ENCODE results near the gene ENTREP3.
"Not testable (repeated sequence)": the region's sequence is repeated elsewhere in the genome, so short reads cannot be mapped to it uniquely, and the experiment has no call there.

Gene ENTREP3

DNA sequence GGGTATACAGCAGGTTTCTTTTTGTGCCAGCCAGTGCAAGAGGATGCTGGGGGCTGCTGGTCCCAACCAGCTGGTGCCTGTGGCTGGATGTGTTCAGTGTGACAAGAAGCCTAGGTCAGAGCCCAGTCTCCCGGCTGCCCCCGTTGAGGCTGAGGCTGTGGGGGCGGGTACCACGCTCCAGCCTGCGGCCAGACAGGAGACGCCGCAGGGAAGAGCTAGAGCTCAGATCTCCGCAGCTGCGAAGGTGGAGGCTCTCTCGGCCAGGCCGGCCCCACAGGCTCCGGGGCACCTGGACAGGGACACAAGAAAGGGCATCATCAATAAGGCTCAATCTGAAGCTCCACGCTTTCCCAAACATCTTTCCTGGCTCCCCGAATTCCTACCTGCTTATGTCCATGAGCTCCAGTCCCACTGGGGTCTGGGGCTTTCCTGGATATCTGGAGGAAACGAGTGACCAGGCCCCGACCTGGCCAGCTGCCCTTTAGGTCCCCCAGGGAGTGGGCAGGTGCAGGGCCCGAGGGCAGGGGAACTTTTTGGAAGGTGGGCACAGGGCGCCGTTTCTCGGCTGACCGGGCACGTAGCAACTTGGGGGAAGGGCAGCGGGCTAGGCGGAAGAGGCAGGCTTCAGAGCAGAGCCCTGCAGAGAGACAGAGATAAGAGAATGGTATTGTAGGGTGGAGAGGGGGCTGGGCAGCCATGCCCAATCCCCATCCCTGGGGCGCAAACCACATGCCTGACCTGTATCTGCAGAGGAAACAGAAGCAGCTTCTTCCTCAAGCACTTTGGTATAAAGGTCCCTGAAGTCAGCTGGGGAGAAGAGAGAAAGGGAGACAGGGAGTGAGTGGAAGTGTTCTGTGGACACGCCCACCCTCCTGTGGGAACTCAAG is 7.4 kb downstream of the ENTREP3 start:
- Mint-ChIP-seq H3K27ac (no peak overlapping the region), H3K27me3 (peaks cover 4% of the 10 kb centered on the region), H3K4me1 (ENCODE audit: low read depth) (peaks cover 33% of the 10 kb centered on the region), H3K9me3 (peaks cover 4% of the 10 kb centered on the region), H3K4me3 (no peak overlapping the region), H3K36me3 (ENCODE audit: low read depth) (peaks cover 13% of the 10 kb centered on the region)

DNA sequence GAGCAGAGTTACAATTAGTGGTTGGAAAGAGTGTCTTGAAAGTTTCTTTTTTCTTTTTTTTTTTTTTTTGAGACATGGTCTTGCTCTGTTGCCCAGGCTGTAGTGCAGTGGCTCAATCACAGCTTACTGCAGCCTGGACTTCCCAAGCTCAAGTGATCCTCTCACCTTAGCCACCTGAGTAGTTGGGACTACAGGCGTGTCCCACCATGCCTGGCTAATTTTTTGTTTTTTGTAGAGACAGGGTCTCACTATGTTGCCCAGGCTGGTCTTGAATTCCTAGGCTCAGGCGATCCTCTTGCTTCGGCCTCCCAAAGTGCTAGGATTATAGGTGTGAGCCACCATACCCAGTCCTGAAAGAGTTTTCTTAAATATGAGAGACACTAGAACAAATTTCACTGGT is 8.5 kb downstream of the ENTREP3 start:
- H3K27ac Mint-ChIP-seq, H3K4me3 Mint-ChIP-seq: not testable (repeated sequence)

DNA sequence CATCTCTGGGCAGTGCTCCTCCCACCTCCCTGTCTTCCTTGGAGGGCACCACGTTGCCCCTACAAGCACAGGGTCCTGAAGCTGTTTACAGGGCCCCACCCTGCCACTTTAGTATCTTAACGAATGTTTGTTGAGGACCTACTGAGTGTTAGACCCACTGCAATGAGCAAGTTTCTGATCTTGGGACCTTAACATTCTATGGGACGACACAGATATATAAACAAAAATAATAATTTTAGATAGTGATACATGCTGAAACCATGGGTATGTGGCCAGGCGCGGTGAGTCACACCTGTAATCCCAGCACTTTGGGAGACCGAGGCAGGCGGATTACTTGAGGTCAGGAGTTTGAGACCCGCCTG is 10.1 kb downstream of the ENTREP3 start:
- H3K9me3 Mint-ChIP-seq: peaks cover 4% of the 10 kb centered on the region
- H3K27me3 Mint-ChIP-seq: peaks cover 4% of the 10 kb centered on the region
- peak overlapping the region; percentile 87 for H3K4me3 Mint-ChIP-seq
- peak overlapping the region; percentile 100 for H3K27ac Mint-ChIP-seq
- peaks cover 50% of the 10 kb centered on the region for H3K4me1 Mint-ChIP-seq (ENCODE audit: low read depth)
- peaks cover 20% of the 10 kb centered on the region for H3K36me3 Mint-ChIP-seq (ENCODE audit: low read depth)

More for the DNA sequence above, 8.5 kb downstream of the ENTREP3 start:
- H3K27me3 Mint-ChIP-seq, H3K9me3 Mint-ChIP-seq: not testable (repeated sequence)
- H3K4me1 Mint-ChIP-seq (ENCODE audit: low read depth): peaks cover 44% of the 10 kb centered on the region
- H3K36me3 Mint-ChIP-seq (ENCODE audit: low read depth): peaks cover 13% of the 10 kb centered on the region

DNA sequence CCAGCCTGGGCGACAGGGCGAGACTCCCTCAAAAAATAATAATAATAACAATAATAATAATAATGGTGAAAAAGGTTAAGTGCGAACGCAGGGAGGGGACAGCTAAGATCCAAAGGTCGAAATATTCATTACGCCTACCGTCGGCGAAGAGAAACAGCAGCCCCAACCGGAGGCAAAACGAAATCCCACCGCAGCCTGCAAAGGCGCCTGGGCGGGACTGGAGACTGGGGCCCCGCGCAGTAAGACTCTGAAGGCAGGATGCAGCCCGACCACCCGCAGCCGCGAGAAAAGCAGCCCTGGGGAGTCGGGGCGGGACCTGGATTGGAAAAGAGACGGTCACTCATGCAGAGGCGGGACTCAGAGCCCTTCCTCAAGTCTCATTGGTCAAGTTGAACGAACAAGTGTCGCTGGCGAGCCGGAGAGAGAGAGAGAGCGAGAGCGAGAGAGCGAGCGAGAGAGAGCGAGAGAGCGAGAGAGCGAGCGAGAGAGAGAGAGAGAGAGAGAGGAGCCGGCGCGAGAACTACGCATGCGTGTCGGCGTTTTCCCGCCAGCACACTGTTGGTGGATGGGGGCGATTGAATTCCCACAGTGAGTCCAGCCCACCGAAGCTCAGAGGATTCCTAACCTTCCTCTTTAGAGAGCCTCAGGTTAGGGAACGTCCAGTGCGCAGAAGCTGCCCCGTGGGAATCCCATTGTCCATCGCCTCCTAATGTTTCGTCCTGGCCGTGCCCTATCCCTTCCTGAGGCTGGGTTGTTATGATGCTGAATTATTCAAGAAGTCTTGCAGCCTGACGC is 10.7 kb downstream of the ENTREP3 start:
- H3K9me3 Mint-ChIP-seq: peaks cover 4% of the 10 kb centered on the region
- peak overlapping the region; percentile 100 for H3K27ac Mint-ChIP-seq
- H3K4me3 Mint-ChIP-seq: peak overlapping the region; percentile 87
- peaks cover 47% of the 10 kb centered on the region for H3K4me1 Mint-ChIP-seq (ENCODE audit: low read depth)
- peaks cover 20% of the 10 kb centered on the region for H3K36me3 Mint-ChIP-seq (ENCODE audit: low read depth)
- peaks cover 4% of the 10 kb centered on the region for H3K27me3 Mint-ChIP-seq

DNA sequence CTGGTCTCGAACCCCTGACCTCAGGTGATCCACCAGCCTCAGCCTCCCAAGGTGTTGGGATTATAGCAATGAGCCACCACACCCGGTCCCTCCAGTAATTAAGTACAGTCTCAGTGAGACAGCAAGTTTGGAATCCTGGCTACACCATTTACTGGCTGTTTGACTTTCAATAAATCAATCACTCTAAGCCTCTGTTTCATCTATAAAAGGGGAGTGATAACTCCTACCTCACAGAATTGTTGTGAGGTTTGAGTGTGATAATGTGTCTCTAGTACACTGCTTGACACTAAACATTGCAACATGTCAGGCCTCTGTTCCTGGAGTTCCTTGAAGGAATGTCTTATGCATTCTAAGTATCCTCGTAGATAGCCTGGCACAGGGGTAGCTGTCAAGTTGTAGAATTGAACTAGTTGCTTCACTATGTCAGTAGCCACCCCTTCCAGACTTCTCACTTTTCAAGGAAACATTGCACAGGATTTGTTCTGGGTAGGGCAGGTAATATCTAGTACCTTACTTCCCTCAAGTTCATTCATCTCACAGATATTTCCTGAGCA is 12.4 kb downstream of the ENTREP3 start:
- Mint-ChIP-seq H3K27ac (peak overlapping the region; percentile 89), H3K36me3 (ENCODE audit: low read depth) (peaks cover 20% of the 10 kb centered on the region), H3K4me3 (peak overlapping the region; percentile 87), H3K4me1 (ENCODE audit: low read depth) (peaks cover 47% of the 10 kb centered on the region), H3K9me3 (peaks cover 4% of the 10 kb centered on the region), H3K27me3 (peaks cover 4% of the 10 kb centered on the region)

DNA sequence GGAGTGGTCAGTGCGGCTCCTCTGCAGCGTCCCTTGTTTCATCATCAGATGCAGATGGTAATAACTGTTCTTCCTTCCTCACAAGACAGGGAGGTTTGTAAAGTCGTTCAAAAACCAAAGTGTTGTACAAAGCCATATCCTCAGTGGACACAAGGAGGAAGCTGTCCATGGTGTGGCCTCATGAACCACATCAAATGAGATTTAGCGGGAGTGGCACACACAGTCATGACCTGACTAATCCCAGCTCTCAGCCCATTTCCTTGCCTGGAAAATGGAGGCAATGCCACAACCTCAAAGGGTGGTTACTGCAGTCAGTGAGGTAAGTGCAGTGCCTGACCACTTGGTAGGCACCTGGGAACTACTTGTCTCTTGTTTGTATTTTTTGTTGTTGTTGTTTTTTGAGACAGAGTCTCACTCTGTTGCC is 13.4 kb downstream of the ENTREP3 start:
- H3K9me3 Mint-ChIP-seq: peaks cover 4% of the 10 kb centered on the region
- peaks cover 47% of the 10 kb centered on the region for H3K4me1 Mint-ChIP-seq (ENCODE audit: low read depth)
- H3K27ac Mint-ChIP-seq: peak overlapping the region; percentile 88
- peaks cover 24% of the 10 kb centered on the region for H3K36me3 Mint-ChIP-seq (ENCODE audit: low read depth)
- peak overlapping the region; percentile 82 for H3K4me3 Mint-ChIP-seq
- H3K27me3 Mint-ChIP-seq: peaks cover 4% of the 10 kb centered on the region

DNA sequence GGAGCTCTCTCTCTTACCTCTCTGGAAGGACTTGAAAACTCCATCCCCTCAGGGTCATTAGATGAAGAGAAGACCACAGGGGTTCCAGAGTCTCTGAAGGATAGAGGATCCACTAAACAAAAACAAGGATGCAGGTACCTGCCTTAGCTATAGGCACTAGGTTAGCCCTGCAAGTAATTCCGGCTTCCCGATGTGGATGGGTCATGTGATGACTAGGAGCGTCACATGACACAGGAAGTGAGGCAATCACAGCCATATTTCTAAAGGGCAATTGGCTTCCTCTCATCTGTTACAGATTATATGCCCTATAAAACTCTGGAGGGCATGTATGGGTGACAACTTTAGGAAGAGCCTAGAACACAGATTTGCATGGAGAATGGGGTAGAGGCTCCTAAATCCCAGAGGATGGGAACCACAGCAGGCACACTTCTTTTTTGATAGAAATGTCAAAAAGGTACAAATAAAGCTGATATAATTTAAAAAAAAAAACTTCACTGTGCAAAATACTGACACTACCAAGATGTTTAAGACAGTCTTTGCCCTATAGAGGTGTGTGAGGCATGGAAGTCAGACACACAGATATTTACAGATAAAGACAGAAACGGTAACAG is 14.1 kb downstream of the ENTREP3 start:
- H3K36me3 Mint-ChIP-seq (ENCODE audit: low read depth): peaks cover 25% of the 10 kb centered on the region
- peak overlapping the region; percentile 82 for H3K4me3 Mint-ChIP-seq
- peaks cover 4% of the 10 kb centered on the region for H3K9me3 Mint-ChIP-seq
- peaks cover 4% of the 10 kb centered on the region for H3K27me3 Mint-ChIP-seq
- peak overlapping the region; percentile 88 for H3K27ac Mint-ChIP-seq
- H3K4me1 Mint-ChIP-seq (ENCODE audit: low read depth): peaks cover 47% of the 10 kb centered on the region

DNA sequence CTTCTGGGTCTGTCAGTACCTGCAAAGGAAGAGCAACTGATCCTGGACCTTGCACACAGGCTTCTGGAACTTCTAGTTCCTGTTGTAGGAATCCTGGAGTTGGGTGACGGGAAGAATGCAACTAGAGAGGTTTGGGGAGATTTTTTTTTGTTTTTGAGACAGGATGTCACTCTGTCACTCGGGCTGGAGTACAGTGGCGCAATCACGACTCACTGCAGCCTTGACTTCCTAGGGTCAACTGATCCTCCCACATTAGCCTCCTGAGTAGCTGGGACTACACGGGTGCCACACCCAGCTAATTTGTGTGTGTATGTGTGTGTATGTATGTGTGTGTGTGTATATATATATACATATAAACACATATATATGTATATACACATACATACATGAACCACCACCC is 18.8 kb downstream of the ENTREP3 start:
- Mint-ChIP-seq H3K9me3 (no peaks in the 10 kb centered on the region), H3K4me3 (no peak overlapping the region), H3K4me1 (ENCODE audit: low read depth) (peaks cover 15% of the 10 kb centered on the region), H3K36me3 (ENCODE audit: low read depth) (peaks cover 22% of the 10 kb centered on the region), H3K27me3 (no peaks in the 10 kb centered on the region), H3K27ac (no peak overlapping the region)

DNA sequence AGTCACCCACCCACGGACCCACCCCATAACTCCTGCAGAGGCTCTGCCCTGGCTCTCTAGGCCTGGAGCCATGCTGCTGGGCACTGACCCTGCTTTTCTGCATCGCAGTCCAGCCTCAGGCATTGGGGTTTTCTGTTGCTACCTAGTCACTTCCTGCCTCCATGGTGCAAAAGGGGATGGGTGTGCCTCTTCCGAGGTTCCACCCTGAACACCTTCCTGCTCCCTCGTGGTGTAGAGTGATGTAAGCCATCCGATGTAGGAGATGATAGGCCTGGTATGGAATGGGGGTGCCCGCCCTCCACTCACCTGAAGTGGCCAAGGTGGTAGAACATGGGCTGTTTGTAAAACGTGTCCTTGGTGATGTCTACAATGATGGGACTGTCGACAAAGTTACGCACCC is 19.9 kb downstream of the ENTREP3 start:
- H3K27ac Mint-ChIP-seq; H3K9me3 Mint-ChIP-seq; H3K27me3 Mint-ChIP-seq; H3K4me3 Mint-ChIP-seq; H3K4me1 Mint-ChIP-seq (ENCODE audit: low read depth): not testable (repeated sequence)
- H3K36me3 Mint-ChIP-seq (ENCODE audit: low read depth): peaks cover 18% of the 10 kb centered on the region

DNA sequence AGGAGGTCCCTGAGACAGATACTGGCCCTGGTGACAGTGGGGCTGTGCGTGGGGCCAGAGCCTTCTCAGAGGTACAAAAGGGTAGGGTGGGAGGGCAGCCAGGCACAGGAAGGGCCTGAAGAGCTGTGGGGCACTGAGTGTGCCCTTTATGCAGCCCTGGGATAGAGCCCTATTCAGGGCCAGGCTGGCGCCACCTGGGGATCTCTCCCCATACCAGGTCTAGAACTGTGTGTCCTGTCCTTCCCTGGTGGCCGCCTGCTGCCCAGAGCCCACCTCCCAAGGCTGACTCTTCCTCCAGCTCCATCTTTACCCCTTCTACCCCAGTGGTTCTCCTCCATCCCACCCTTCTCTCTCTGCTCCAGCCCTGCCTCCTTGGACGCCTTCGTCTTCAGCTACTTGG is 21.8 kb downstream of the ENTREP3 start:
- not testable (repeated sequence) for H3K4me3 Mint-ChIP-seq; H3K4me1 Mint-ChIP-seq (ENCODE audit: low read depth); H3K27ac Mint-ChIP-seq; H3K27me3 Mint-ChIP-seq; H3K9me3 Mint-ChIP-seq
- H3K36me3 Mint-ChIP-seq (ENCODE audit: low read depth): peaks cover 18% of the 10 kb centered on the region

DNA sequence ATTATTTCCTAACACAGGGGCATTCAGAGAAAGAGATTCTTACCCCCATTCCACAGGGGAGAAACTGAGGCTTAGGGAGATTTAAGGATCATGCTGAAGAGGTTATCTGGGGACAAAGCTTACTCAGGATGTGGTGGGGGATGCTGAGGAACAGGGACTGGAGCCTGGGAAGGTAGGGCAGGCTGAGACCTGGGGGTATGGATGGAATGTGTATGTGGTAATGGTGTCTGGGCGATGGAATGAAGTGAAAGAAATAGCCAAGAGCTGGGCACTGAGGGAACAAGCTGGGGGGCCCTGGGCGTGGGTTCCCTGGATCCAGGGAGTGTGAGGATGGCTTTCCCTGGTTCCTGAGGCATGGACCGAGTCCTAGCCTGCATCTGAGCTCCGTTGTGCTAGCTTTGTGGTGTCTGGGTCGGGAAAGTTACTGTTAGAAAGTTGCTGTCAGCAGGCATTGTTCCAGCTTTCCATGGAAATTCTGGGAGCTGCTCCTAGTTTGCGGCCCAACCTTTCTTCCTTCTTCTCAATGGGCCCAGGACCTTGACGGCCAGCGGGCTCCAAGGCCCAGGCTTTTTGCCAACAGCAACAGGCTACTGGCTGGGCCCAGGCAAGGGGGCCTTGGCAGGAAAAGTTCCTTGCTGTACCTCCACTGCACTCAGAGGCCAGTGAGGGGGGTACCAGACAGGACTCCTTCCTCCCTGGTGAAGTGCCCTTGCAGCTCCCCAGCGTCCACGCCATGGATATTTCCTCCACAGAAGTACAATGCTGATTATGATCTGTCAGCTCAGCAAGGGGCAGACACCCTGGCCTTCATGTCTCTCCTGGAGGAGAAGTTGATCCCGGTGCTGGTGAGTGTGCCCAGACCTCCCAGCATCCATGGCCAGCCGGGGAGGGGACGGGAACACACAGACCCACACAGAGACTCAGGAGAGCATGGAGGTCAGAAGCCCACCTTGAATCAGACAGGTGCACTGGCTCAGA is 23.0 kb downstream of the ENTREP3 start:
- not testable (repeated sequence) for H3K27ac Mint-ChIP-seq, H3K9me3 Mint-ChIP-seq, H3K4me3 Mint-ChIP-seq, H3K27me3 Mint-ChIP-seq
- H3K4me1 Mint-ChIP-seq (ENCODE audit: low read depth): peaks cover 18% of the 10 kb centered on the region
- peaks cover 18% of the 10 kb centered on the region for H3K36me3 Mint-ChIP-seq (ENCODE audit: low read depth)

DNA sequence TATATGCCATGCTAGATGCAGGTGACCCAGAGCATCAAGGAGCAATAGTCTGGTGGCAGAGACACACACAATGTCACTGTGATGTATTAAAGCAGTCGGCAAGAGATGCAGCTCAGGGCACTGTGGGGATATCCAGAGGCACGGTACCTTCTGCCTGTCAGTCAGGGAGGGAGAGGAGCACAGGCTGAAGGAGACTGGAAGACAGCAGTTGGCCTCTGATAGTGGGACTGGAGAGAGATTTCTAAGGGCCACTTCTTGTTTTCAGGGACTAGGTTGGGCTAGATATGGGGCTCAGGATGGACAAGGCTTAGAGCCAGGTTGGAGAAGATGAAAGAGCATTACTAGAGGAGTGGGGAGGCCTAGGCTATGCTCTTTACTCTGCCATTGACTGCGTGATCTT is 24.0 kb downstream of the ENTREP3 start:
- H3K27me3 Mint-ChIP-seq; H3K27ac Mint-ChIP-seq; H3K9me3 Mint-ChIP-seq; H3K36me3 Mint-ChIP-seq (ENCODE audit: low read depth); H3K4me3 Mint-ChIP-seq: not testable (repeated sequence)
- peaks cover 22% of the 10 kb centered on the region for H3K4me1 Mint-ChIP-seq (ENCODE audit: low read depth)

DNA sequence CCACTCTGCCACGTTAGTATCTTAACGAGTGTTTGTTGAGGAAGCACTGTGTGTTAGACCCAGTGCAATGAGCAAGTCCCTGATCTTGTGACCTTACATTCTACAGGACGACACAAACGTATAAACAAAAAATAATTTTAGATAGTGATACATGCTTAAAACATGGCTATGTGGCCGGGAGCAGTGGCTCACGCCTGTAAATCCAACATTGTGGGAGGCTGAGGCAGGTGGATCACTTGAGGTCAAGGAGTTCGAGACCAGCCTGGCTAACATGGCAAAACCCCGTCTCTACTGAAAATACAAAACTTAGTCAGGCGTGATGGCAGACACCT is 27.2 kb downstream of the ENTREP3 start:
- Mint-ChIP-seq H3K27ac (peak overlapping the region; percentile 89), H3K9me3 (no peaks in the 10 kb centered on the region), H3K27me3 (no peaks in the 10 kb centered on the region), H3K36me3 (ENCODE audit: low read depth) (peaks cover 10% of the 10 kb centered on the region), H3K4me3 (peak overlapping the region; percentile 83), H3K4me1 (ENCODE audit: low read depth) (peaks cover 44% of the 10 kb centered on the region)
